Lower leg skin (tissue), 4 donors: ENCODE results near the gene TASP1. TPM values are rescaled to one million over a fixed set of nuclear protein-coding genes. Genes with fewer than 3 reads are reported as not detected.

Experiments
- DNase-seq, 2 donors: peaks; one replicate each; pipeline ENCODE4 v3.0.0-alpha.2; 2019; ENCODE audit warnings: low spot score in 2 of 2
- H3K4me3 ChIP-seq: fragments of 200-600 bp; sonication (generic); 2 replicates; pipeline ENCODE4 v1.5.1; 2017; ENCODE audit warnings: mild to moderate bottlenecking, low read depth; ENCODE audit not compliant: poor library complexity, severe bottlenecking
- POLR2A ChIP-seq, 2 donors: fragments of 450-650 bp; IDR thresholded peaks; one replicate each; pipeline ENCODE4 v1.6.1; 2016 to 2017; ENCODE audit warnings: antibody characterized with exemption in 2 of 2, mild to moderate bottlenecking in 1 of 2, moderate library complexity in 1 of 2
- WGBS, 2 donors: methylation state at CpG; one replicate each; pipeline ENCODE4 v1.1.5; 2018; 5-methylcytosine and 5-hydroxymethylcytosine counted together
- intact Hi-C: fragments of 100-400 bp; cut with DNase I; formaldehyde crosslinking; loops from one replicate; pipeline ENCODE4 v1.15.0; 2023; ENCODE audit warnings: low total_unique reads
- total RNA-seq, 4 donors: library from RNA; depleted of rRNA; stranded (reverse); fragments of >200 nt; gene quantifications; one replicate each; pipeline ENCODE4 v1.1.0, GENCODE V29; 2016
- TF ChIP-seq, protein P1 (sequence below), 3 donors: fragments of 450-650 bp; IDR thresholded peaks; one replicate each; pipeline ENCODE4 v1.5.1; 2016; ENCODE audit warnings: antibody characterized with exemption in 3 of 3, mild to moderate bottlenecking in 3 of 3, moderate library complexity in 2 of 3

The TASP1 gene
- total RNA-seq, 4 donors from 2014 or later, result 9.0 to 18.3 (median 12.7) TPM

DNA sequence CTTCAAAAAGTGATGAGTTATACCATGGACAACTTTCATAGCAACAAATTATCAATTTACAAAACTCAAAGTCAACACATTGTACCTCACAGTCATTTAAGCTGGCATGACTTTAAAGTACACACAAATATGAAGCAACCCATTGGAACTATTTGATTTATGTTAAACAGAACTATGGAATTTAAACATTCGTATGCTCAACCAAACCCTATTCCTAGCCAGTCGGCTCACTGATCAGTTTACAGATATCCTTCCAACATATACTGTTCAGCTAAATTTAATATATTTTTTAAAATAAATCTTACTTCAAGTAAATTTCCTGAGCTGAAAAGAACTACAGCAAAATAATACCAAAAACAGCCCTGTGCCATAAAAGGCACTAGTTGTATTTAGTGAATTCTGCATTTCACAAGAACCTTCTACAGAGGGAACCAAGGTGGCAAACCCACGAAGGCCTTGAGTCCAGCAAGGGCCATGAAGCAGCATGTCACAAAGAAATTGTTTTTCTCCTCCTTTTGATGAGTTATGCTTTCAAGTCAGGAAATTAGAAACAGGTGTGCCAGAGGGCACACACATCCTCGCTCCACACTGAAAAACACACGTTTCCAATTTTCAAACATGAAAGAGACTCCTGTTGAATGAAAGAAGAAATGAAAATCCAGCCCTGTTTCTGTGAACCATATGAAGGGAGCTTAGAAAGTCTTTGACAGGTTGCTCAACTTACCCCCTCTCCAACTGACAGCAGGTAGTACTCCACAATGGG lies 122.8 kb downstream of the TASP1 start:
- TF ChIP-seq, protein P1, sequence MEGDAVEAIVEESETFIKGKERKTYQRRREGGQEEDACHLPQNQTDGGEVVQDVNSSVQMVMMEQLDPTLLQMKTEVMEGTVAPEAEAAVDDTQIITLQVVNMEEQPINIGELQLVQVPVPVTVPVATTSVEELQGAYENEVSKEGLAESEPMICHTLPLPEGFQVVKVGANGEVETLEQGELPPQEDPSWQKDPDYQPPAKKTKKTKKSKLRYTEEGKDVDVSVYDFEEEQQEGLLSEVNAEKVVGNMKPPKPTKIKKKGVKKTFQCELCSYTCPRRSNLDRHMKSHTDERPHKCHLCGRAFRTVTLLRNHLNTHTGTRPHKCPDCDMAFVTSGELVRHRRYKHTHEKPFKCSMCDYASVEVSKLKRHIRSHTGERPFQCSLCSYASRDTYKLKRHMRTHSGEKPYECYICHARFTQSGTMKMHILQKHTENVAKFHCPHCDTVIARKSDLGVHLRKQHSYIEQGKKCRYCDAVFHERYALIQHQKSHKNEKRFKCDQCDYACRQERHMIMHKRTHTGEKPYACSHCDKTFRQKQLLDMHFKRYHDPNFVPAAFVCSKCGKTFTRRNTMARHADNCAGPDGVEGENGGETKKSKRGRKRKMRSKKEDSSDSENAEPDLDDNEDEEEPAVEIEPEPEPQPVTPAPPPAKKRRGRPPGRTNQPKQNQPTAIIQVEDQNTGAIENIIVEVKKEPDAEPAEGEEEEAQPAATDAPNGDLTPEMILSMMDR (IDR thresholded peaks at IDR 0.05), result no peak
- no peak for TF ChIP-seq POLR2A (IDR thresholded peaks at IDR 0.05)
- no peak overlapping the region for H3K4me3 ChIP-seq
- no peak for DNase-seq
- 57 to 60% methylated on average over 5 of the region's 5 CpGs for WGBS, 2 donors
- intact Hi-C loops, result no loop called here

DNA sequence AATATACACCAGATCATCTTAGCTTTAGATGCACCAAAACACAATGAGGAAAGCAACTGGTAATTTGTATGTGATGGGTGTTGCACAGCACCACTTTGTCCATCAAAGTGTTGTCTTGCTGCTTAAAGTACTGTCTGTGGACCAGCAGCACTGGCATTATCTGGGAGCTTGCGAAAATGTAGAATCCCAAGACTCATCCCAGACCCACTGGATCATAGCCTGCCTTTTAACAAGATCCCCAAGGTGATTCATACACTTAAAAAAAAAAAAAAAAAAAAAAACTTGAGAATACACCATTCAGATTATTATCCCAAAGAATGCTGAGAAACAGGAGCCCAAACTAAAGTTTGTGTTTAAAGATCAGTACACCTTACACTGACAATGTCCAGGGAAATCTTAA lies 123.4 kb downstream of the TASP1 start:
- TF ChIP-seq, protein P1 (IDR thresholded peaks at IDR 0.05), result no peak
- no peak for TF ChIP-seq POLR2A (IDR thresholded peaks at IDR 0.05)
- intact Hi-C loops, result no loop called here
- 77 to 79% methylated on average over 1 of the region's 1 CpG for WGBS, 2 donors
- H3K4me3 ChIP-seq, result no peak overlapping the region
- no peak for DNase-seq

DNA sequence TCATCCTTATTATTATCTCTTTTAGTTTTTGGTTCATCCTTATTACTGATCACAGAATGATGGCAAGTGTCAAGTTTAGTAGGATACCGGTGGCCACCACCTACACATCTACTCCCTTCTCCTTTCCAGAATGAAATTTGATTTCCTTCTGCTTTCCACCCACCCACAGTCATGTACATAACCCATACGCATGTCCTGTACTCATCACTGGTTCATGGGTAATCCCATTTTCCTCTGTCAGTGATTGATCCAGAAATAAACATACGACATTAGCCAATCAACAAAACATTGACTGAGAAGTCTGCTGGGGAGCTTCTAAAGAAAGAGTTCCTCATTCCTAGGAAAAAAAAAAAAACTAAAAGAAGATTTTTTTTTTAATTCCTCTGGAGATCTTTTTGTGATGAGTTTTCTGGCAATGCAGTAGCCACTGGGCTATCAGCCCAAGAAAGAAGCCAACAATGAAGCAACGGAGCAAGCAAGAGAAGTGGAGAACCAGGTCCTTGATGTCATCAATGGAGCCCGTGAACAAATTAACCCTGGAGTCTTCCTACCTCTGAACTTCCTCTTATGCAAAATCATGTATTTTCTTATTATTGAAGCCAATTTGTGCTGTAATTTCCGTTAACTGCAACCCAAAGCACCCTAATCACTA lies 127.8 kb downstream of the TASP1 start:
- 60 to 64% methylated on average over 6 of the region's 6 CpGs for WGBS, 2 donors
- TF ChIP-seq POLR2A (IDR thresholded peaks at IDR 0.05), result no peak
- TF ChIP-seq, protein P1 (IDR thresholded peaks at IDR 0.05), result no peak
- no peak overlapping the region for H3K4me3 ChIP-seq
- intact Hi-C loops, result no loop called here
- peak; percentile 69 to 87 for DNase-seq

DNA sequence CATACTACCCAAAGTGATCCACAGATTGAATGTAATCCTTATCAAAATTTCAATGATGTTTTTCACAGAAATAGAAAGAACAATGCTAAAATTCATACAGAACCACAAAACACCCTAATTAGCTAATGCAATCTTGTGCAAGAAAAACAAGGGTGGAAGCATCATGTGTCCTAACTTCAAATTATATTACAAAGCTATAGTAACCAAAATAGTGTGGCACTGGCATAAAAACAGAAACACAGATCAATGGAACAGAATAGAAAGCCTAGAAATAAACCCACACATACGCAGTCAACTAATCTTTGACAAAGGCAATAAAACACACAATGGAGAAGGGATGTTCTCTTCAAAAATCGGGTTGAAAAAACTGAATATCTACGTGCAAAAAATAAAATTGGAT lies 131.1 kb downstream of the TASP1 start:
- no peak overlapping the region for H3K4me3 ChIP-seq
- TF ChIP-seq, protein P1 (IDR thresholded peaks at IDR 0.05), result no peak
- TF ChIP-seq POLR2A (IDR thresholded peaks at IDR 0.05), result no peak
- 65 to 66% methylated on average over 3 of the region's 3 CpGs for WGBS, 2 donors
- intact Hi-C loops, result no loop called here
- DNase-seq, result no peak

DNA sequence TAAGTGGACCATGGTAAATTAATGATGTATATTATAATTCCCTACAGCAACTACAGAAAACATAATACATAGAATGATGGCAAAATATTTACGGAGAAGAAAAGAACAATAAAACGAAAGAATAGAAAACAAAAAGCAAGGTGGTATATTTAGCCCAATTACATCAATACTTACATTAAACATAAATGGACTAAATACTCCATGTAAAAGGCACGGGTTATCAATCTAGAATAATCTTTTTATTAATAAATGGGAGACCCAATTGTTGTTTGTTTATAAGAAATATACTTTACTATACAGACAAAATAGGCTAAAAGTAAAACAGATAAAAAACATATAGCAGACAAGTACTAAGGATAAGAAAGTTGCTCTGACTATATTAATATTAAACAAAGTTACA lies 137.2 kb downstream of the TASP1 start:
- TF ChIP-seq, protein P1 (IDR thresholded peaks at IDR 0.05), result no peak
- TF ChIP-seq POLR2A (IDR thresholded peaks at IDR 0.05), result no peak
- whole genome bisulfite sequencing, 2 donors, result 95 to 96% methylated on average over 3 of the region's 3 CpGs
- no peak for DNase-seq

More for the DNA sequence above, 137.2 kb downstream of the TASP1 start:
- H3K4me3 ChIP-seq, result no peak overlapping the region
- intact Hi-C loops, result no loop called here
